Middle frontal gyrus (tissue), 1 donor: Measurements from ENCODE around the gene TMX1.
"Not testable (repeated sequence)": the region's sequence is repeated elsewhere in the genome, so short reads cannot be mapped to it uniquely, and the experiment has no call there.

Source experiments
- DNase-seq: peaks from one replicate; pipeline ENCODE4 v3.0.0-alpha.2; 2015; ENCODE audit warnings: low spot score; ENCODE audit errors: extremely low spot score

The TMX1 gene, protein sequence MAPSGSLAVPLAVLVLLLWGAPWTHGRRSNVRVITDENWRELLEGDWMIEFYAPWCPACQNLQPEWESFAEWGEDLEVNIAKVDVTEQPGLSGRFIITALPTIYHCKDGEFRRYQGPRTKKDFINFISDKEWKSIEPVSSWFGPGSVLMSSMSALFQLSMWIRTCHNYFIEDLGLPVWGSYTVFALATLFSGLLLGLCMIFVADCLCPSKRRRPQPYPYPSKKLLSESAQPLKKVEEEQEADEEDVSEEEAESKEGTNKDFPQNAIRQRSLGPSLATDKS

DNA sequence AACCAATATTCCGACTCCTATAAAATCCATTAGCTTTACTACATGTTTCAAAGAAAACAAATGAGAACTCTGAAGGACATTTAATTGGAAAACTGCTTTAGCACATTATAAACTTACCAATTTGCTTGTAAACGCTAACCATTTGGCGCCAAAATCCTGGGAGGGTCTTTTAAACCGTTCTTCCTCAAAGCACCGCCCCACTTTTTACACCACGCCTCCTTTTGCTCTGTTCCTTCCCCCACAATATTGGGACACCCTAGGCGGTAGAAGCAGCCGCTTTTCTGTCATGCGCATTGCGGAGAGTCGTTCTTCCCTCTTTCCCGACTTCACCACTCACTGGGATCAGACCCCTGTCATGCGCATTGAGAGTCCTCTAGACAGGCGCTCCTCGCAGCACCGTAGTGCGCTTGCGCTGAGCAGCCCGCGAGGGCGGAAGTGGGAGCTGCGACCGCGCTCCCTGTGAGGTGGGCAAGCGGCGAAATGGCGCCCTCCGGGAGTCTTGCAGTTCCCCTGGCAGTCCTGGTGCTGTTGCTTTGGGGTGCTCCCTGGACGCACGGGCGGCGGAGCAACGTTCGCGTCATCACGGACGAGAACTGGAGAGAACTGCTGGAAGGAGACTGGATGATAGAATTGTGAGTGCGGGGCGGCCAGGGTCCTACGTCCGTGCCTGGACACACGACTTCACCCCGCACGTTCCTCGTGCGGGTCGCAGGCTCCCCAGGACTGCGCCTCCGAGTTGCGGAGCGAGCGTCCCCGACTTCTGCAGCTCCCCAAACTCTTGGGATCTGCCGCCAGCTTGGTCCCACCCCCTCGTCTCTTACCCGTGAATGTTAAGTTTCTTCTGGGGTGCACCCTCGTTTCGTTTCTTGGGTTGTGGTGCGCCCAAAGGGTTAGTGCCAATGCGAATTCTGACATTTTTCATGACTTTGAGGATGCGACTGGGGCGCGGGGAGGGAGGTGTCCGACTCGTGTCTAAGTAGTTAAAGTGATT is at the start of gene TMX1:
Gene TMX1 (plus strand): TSS at position 435 of the 991 bp plus-strand sequence. CDS start 46 bp downstream, at position 481.
- DNase-seq = peak; percentile 95

DNA sequence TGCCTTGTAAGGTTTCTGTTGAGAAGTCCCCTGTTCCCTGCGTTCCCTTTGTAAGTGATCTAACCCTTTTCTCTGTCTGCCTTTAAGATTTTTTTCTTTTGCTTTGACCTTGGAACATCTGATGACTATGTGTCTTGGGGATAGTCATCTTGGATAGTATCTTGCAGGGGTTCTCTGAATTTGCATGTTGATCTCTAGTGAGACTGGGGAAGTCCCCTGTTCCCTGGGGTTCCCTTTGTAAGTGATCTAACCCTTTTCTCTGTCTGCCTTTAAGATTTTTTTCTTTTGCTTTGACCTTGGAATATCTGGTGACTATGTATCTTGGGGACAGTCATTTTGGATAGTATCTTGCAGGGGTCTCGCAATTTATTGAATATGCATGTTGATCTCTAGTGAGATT is 38.2 kb upstream of the TMX1 start:
- no peak for DNase-seq

DNA sequence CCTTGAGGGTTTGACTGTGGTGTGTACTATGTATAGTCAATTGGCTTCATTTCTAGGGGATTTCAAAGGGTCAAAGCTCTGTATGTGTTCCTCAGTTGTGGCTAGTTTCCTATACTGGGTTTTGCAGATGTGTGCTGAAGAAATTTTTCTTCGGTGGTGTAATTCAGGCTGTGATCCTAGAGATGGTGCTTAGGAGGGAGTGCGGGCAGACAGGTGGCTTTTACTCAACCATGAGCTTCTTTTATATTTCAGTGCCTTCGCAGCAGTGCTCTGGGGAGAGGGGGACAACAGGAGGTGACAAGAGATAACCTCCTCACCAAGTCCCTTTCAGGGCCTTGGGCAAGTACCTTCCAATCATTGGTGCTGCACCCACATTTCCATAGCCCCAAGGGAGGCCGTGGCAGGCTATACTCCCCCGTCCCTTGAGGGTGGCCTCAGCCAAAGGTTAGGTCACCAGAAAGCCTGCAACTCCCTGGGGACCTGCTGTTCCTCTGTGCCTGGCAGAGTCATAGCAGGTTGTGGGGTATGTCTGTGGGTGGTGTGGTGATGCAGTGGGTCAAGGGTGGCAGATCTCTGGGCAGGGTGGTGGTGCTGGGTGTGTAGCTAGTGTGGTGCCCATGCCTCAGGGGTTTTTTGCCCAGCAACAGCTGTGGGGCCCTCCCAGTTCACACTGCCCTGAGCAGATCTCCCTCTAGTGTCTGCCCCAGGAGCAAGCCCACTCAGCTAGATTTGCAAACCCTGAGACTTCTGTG is 37.0 kb upstream of the TMX1 start:
- DNase-seq = no peak

DNA sequence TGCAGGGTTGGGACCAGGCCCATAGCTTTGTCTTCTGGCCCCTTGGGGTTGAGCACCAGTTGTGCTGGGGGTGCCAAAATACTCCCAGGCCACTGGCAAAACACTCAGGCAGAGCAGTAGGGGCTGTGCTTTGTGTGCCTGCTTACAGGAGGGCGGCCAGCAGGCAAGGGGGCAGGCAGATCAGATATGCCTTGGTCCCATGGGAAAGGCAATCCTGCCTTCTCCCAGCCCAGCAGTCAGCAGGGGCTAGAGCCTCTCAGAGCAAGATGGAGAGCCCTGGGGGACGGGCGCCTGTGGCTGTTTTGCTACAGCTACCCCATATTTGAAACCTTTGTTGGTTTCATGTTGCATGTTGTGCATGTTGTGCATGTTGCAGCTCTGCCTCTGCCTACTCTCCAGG is 36.2 kb upstream of the TMX1 start:
- DNase-seq = no peak

DNA sequence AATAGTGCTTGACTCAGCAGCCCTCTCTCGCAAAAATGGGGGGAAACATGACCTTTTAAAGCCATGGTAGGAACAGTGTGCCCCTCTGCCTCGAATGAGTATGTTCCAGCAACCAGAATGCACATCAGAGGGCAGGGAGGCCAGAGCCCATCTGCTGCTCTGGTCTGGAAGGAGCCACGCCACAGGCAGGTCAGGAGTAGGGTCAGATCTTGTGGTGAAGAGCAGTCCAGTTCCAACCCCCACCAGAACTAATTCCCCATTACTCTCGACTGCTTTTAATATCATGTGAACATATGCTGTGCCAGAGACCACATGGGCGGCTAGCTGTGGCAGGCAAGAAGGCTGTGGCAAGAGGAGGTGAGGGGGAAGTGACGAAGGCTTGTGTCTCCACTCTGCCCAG is 34.6 kb upstream of the TMX1 start:
- DNase-seq = no peak

DNA sequence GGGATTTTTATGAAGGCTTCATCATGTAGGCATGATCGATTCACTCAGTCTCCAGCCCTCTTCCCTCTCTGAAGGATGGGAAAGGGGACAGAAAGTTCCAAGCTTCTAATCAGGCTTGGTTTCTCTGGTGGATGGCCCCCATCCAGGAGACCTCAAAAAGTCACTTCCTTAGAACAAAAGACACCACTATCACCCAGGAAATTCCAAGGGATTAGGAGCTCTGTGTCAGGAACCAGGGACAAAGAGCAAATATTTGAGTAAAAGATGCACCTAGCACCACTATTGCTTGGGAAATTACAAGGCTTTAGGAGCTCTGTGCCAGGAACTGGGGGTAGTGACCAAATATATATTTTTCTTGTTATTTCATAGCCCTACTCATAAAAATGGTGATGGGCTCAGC is 33.6 kb upstream of the TMX1 start:
- no peak for DNase-seq

DNA sequence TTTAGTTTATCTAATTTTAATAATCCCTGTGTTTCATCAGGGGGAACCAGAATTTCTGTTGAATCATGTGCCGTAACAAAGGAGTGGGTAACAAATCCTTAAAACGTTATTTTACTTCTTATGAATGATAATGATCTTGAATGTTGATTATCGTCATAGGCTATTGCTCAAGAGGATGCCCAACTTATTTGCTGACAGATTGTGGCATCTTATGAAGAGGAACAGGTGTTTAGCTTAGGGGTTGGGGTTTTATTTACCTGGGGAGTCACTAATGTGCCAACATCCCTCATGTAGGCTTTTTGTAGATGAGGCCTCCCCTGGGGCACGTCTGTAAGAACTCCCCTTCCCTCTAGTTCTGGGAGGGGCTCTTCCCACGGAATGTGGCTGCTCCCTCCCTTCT is 32.4 kb upstream of the TMX1 start:
- no peak for DNase-seq

DNA sequence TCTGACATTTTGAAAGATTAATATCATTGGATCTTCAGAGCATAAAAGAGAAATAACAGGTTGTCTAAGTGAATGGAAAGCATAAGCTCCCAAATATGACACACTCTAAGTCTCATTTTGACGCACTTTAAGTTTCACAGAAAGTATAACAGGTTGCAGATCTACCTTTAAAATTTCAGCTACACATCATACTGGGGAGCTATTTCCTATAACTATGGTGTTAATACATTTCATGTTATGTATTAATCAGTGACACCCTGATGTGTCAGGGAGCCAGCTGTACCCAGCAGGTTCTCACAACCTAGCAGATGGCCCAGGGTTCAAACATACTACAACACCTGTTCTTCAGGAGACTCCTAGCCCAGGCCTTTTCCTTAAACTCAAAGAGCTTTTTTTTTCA is 31.1 kb upstream of the TMX1 start:
- no peak for DNase-seq

DNA sequence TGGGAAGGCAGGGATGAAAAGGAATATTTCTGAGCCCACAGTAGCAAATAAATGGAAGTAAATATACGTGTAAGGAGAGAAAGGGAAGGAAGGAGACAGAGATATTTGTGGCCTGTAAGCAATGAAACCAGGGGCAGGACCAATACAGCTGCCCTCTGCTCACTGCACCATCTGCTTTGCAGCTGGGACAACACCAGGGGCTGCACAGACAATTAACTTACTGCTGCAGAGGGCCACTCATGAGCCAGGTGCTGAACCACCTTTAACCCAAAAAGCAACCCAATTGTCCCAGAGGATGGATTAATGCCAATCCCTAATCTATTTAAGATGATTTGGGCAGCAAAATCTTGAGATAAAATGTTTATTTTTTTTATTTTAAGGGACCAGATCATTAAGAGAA is 30.6 kb upstream of the TMX1 start:
- no peak for DNase-seq

DNA sequence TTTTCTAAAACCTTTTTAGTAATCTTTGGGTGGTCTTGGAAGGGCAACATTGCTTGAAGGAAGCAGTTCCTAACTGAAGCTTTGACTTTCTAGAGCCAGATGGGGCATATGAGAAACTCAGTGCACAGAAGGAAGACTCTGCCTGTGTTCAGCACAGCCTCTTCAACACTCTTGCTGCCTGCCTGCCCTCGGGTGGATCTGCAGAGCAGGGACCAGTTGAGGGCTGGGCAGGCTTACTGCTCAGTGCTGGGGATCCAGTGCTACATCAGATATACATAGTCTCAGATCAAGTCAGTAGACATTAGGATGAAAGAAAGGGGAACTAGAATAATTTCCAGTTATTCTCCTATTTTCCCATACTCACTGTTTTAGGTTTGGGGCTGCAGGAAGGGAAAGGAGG is 29.5 kb upstream of the TMX1 start:
- no peak for DNase-seq

DNA sequence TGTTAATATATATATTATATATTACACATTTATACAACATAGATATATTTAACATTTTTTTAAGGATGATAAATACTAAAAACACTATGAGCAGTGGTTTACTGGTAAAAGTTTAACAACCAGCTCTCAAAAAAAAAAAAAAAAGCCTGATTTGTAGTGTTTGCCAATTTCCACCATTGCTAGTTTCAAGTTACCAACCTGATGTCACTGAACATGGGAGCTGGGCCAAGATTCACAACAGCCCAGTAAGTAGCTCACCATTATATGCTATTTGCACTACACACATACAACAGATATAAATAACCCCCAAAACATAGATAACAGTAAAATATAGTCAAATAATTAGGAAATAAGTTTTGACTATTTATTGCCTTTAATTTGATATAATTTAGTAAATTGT is 28.9 kb upstream of the TMX1 start:
- no peak for DNase-seq

DNA sequence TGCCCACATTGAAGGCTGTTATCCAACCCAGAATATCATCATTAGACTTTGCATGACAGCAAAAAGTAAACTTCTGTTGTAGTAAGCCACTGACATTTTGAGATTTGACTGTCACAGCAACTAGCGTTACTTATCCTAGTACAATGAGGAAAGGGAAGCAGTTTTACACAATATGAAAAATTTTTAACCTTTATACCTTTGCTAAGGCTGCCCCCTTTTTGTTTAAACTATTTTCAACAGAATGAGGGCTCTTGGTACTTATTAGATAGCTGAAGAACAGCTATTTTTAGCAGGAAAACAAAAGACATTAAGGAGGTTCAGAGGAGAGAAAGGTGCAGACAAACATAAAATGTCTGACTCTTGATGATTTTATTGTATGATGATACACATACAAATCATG is 23.4 kb upstream of the TMX1 start:
- no peak for DNase-seq

DNA sequence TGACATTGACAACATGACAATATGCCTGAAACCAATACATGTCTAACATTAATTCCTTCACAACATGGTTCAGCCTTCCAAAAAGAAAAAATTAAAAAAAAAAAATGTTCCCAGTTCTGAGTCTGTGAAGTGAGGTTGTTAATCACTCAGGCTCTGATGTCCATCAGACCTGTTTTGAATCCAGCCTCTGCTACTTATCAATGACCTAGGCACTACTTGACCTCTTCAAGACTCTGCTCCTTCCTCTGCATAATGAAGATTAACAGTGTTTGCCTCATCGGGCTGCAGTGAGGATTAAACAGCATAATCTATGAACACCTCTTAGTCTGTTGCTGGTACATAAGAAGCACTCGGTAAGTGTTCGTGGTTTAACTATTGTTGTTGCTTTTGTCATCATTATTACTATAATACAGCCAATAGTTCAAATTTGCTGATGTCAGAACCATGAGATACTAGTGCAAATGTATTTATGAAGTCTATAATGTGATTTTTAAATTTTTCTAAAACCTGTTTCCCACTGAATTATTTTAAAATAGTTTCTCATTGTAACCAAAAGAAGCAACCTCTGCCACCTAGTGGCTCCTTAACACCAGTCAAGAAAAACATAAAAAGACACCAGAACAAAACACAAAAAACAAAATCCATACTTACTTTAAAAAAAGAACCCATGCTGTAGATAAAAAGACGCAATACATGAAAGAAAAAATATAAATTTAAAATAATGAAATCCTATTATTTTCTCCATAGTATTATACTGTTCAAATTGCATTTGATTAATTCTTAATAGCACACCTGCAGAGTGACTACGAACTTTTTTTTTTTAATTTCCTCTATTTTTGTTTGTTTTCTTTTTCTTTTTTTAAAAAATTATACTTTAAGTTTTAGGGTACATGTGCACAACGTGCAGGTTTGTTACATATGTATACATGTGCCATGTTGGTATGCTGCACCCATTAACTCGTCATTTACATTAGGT is 20.3 kb upstream of the TMX1 start:
- DNase-seq = peak; percentile 47

DNA sequence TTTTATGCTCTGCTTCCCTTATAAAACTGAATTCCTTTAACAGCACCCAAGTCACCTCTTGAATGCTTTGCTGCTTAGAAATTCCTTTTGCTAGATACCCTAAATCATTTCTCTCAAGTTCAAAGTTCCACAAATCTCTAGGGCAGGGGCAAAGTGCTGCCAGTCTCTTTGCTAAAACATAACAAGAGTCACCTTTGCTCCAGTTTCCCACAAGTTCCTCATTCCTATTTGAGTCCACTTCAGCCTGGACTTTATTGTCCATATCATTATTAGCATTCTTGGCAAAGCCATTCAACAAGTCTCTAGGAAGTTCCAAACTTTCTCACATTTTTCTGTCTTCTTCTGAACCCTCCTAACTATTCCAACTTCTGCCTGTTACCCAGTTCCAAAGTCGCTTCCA is 16.6 kb upstream of the TMX1 start:
- DNase-seq = not testable (repeated sequence)

DNA sequence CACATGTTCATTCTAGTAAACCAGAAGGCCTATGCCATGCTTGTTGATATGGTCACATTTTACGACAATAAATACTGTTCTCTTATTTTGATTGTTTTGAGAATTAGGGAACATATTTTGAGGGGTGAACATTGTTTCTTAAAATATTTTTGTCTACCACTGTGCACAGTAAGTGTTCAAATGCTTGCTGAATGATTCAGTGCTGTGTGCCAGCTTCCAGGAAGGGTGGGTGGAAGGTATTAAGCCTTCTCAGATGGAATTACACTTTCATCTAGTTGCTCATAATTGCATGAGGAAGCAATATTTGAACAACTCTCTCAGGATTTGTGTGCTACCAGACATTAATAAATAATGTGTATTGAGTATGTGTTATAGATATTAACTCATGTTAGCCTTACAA is 15.5 kb upstream of the TMX1 start:
- no peak for DNase-seq

DNA sequence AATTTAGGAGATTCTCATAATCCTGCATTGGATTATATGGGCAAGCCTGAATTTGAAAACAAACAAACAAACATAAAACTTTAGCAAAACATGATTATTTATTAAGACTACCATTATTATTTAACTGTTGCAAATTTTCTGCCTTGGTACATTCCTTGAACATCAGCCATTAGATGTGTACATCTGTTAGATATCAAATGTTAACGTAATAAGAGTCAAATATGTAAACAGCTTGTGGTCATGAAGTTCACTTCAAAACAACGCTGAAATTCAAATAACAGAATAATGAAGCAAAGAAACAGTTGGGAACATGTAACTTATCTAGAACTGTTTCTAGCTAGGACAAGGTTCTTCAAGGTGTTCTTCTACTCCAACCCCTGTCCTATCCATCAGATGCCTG is 14.3 kb upstream of the TMX1 start:
- no peak for DNase-seq

DNA sequence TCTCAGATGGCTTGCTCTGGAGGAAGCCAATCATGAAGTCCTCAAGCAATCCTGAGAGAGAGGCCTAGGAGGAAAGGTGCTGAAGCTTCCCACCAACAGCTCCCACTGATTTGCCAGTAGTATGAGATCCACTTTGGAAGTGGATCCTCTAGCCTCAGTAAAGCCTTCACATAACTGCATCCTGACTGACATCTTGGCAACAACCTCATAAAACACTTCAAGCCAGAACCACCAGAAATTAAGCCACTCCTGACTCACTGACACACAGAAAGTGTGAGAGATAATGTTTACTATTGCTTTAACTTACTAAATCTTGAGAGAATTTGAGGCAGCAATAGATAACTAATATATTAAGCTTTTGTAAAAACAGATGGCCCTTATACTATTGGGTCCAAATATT is 11.7 kb upstream of the TMX1 start:
- DNase-seq = no peak

DNA sequence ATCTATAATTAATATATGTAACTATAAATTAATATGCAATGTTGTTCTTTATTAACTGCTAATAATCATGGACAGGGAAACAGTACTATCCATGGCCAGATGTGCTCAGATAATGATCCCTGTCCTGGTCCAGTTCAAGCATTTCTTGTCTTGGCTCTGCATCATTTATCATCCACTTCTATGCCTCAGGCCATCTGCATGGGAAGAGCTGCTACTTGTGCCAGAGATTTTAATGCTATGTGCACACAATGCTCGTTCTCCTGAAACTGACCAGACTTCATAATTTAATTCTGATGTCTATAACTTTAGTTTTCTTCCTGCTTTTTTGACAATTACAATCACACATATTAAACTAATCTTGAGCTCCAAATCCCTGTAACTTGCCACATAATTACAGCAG is 11.2 kb upstream of the TMX1 start:
- DNase-seq = no peak

DNA sequence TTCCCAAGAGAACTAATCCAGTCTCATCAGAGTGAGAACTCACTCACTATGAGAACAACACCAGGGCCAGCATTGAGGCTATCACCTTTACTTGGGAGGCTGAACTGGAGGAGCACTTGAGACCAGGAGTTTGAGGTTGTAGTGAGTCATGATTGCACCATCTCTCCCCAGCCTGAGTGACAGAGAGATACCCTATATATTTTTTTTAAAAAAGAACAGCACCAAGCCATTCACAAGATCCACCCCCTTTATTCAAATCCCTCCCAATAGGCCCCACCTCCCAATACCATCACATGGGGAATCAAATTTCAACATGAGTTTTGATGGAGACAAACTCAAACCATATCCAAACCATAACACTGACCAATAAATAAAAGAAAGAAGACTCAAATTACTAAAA is 3.7 kb upstream of the TMX1 start:
- DNase-seq = no peak

DNA sequence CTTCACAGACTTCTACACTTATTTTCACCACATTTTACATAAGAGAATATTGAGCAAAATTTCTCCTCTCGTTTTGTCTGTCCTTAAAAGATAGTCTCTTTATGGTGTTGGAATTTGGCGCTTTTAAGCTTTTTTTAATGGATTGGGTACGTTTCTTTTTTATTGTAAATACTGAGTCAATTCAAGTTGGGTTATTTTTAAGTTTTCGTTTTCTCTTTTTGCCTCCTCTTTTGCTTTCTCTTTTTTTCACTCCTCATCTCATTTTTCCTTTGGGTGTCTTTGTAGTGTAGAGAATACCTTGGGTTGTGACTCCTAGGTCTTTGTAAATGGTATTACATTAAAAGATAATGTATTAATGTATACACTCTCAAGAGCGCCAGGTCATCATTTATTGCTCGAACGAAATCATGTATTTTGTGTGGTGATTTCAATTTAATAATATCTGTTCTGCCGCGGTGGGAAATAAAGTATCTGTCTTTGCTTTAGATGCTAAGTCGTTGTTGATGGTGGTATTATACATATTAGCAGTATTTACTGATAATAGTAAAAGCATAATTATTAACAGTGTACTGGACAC is 845 bp downstream of the TMX1 start:
- no peak for DNase-seq
